ENCODE data around the gene MTG2.

The MTG2 gene

DNA sequence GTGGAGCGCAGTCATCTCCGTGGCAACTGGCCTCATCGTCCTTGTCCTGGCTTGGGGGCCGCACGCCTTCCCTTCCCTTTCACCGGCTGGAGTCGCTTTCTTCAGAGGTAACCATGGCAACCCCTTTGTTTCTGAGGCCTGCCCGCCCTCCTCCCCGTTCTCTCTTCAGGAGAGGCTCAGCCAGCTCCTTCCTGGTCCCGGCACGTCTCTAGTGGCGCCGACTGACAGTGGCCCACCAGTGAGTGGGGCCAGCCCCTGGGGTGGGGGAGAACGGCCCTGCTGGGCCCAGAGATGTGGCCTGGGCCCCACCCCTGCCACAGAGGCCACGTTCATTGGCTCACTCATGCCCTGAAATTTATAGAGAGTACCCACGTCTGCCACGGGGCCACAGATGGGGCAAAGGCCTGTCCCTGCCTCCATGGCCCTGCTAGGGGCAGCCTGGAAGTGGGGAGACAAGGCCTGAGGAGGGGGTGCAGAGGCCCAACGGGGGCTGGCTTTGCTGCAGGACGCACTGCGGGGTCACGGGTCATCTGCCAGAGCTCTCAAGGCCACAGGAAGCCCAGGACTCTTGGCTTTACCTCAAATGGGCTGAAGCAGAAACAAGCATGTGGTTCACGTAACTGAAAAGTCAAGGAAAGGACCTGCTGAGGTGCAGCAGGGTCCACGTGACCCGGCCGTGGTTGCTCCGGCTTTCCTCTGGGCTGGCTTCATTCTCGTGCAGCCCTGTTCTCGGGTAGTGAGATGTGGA, 54.1 kb downstream of the MTG2 start:
- DNase-seq, result peak; percentile 18 to 53

DNA sequence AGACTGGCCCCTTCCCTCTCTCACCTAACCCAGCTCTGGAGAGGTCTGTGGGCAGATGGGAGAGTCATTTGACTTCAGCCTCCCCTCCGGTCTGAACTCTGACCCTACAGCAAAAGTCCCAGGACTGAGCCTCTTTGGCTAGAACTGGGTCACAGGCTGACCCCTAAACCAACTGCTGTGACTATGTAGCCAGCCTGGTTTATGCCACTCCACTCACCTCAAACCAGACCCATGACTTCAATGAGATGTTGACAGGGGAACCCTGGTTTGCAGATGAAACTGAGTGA, 54.6 kb downstream of the MTG2 start:
- no peak for DNase-seq

DNA sequence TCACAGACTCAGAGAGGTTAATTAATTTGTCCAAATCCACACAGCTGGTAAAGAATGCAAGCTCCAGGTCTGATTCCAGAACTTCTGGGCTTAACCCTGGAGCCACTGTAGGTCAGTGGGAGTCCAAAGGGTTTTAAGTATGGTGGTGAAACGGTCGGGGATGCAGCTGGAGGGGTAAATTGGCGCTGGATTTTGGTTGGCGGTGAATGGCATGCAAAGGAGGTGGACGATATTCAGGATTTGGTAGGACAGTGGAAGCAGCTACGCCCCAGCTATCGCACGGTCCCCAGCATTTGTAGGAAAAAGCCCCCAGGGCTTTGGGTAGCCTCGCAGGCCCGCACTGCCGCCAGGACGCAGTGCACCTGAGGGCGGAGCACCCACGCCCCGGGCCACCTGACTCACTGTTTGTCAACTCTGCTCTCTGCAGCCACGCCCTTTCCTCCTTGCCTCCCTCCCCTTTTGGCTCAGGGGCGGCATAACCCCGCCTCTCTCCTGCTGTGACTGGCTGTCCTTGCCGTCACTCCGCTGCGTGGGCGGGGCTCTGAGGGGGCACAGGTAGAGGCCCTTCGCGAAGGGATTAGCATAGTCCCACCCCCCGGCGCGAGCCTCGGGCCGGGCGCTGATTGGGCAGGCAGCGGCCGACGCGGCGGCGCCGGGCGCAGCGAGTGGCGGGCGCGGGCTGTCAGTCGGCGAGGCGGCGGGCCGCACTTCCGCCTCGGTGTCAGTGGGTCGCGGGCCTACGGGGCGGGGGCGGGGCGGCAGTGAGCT, 55.2 kb downstream of the MTG2 start, which contains the start of gene OSBPL2:
TSS of gene OSBPL2 (plus strand) at position 721 of the 768 bp plus-strand sequence. CDS start 17,664 bp downstream, outside the sequence.
- peak; percentile 99 for DNase-seq

DNA sequence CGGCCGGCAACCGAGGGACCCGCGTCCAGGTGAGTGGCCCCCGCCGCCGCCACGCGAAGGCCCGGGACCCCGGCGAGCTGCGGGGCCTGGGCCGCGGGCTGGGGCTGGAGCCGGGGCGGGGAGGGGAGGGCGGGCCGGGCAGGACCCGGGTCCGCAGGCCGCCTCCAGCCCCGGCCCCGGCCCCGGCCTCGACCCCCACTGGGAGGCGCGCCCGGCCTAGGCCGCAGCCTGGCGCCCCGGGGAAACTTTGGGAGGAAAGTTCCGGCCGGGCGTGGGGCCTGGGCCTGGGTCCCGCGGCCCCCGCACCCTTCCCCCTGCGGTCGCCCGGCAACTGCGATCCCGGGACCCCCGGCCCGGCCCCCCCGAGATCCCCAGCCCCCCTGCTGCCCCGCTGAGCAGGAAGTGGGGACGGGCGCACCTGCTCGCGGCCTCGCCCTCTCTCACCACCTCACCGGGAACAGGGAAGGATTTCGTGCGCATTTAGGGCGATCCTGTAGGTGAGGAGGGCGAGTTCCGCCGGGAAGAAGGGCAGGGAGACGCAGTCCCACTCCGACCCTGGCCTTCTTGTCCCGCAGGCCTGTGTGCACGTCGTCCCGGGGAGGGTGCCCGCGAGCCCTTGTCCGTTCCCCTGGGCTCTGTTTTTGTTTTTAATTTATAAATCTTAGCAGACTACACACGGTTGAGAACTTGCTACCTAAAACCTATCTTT, 55.9 kb downstream of the MTG2 start:
- peak in 1 of 2 experiments; percentile 51 for DNase-seq

DNA sequence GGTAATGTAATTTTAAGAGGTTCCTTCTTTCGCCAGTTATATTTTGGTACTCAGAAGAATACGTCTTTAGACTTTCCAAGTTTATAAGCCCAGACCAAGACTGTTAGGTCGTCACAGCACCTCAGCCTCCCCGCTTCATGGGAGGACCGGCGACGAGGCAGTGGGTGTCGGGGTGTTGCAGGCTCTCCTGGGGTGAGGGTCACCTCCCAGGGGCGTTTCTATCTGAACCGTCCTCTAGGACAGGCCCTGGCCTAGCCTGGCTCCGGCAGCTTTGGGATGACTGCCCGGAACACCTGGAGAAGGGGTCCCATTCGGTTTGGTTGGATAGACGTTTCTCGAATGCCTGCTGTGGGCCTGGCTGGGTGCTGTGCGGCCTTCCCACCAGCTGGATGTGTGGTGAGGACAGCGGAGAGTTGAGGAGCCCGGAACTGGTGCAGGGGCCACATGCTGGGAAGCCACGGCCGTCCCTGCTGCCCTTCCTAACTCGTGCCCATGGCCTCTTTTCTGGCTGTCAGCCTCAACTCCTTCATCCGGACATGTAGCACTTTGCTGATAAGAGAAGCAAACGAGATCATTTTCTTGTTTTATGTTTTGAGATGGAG, 56.6 kb downstream of the MTG2 start:
- no peak for DNase-seq

DNA sequence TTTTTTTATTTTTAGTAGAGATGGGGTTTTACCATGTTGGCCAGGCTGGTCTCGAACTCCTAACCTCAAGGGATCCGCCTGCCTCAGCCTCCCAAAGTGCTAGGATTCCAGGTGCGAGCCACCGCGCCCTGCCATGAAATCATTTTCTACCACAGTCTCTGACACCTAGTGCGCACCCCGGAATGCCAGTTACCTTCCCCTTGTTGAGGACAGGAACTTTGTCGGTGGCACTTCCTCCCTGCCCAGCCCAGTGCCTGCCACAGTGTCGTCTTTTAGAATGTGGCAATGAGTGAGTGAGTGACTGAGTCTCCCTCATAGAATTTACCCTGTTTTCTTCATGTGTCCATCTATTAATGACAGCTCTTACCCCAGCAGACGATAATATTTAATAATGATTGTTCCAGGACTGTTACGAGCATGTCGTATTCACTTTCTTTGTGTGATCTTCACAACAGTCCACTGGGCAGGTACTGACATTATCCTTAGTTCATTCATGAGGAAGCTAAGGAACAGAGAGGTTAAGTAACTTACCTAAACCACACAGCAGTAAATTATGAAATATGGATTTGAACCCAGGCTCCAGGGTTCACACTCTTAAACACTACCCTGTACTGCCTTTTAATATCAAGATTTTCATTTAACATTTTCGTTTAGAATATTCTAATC, 57.3 kb downstream of the MTG2 start:
- no peak for DNase-seq

DNA sequence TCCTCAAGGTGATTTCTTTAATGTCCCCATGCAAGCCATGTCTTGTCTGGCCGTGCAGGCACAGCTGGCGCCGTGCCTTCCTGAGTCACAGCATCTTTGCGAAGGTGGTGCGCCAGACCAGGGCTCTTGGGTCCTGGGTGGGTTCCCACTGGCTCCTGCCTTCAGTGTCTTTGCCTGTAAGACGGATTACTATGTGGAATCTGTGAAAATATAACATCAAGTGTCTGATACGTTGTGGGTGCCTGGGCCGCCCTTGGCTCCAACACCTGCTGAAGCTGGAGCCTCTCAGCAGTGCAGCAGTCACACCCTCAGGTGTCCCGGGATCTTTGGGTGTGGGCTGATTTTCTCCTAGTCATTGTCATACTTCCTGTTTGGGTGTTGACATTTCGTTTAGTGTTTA, 58.7 kb downstream of the MTG2 start:
- DNase-seq, result no peak

DNA sequence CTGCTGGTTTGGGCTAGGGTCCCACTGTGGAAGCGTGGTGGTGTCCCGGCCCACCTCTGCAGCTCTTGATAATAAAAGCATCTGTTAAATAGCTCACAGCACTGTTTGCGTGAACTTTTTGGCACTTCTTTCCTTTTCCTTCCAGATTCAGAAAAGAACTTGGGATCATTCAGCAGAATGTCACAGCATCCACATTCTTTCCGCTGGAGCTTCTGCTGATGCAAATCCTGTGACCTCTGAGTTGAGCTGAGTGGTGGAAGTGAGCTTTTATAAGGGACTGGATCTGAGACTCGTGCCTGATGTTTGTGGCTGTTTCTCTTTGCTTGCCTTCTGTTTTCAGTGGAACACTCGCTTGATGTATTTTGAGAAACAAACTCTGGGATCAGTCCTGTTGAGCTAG, 59.3 kb downstream of the MTG2 start:
- DNase-seq, result no peak

DNA sequence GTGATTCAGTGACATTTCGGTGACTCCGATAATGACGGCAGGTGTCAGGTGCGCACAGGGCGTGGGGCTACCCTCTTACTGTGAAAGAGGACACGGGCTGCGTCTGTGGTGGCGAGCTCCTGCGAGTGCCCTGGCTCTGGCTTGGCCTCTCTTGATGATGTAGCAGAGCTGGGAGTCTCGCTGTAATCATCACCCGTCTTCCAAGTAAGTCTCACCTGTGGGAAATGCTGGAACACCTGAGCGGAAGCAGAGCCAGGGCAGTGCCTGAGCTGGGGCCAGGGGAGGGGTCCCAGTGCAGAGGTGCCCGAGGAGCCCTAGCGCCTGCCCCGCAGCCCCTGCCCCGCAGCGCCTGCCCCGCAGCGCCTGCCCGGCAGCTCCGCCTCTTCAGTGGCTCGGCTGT, 60.3 kb downstream of the MTG2 start:
- DNase-seq, result no peak

DNA sequence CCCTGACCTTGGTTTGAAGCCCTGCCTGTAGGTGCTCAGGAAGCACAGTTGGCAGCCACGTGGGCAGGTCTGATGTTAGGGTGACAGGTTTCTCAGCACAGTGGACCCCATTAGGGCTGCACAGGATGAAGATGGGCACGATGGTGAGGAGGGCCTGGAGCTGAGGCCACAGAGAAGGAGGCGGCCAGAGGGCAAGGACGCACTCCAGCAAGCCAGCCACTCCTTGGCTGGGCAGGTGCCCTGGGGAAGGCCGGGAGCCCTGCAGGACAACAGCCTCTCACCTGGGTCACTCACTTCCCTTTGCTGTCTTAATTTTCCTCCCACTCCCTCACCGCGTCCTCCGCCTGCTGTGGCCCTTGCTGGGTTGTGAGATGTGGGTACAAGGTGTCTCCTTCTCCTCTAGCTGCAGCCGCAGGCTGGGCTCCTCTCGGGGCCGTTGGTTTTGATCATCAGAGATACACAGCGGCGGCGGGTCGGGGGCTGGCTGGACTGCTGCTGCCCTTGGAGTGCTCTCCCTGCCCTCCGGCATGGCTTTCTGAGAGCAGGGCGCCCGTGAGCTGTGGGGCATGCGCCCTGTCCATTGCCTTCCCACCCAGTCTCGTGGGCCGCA, 61.2 kb downstream of the MTG2 start:
- DNase-seq, result no peak

DNA sequence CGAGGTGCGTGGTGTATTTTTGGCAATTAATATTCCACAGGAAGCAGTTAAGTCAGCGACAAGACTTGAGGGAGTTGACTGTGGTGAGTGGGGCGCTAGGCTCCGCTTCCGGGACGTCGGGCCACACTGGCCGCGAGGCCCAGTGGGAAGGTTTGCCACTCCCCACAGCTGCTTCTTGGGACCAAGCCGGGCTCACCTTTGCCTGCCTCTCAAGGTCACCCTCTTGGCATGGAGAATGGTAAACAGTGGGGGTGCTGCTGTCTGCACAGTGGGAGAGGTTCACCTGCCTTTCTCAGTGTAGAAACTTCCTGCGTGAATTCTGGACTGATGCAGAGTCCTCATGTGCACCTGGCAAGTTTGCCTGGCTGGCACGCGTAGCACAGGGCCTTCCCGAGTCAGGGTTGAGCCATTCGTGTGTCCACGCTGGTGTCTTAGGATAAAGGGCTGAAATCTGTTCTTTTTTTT, 61.8 kb downstream of the MTG2 start:
- no peak for DNase-seq

DNA sequence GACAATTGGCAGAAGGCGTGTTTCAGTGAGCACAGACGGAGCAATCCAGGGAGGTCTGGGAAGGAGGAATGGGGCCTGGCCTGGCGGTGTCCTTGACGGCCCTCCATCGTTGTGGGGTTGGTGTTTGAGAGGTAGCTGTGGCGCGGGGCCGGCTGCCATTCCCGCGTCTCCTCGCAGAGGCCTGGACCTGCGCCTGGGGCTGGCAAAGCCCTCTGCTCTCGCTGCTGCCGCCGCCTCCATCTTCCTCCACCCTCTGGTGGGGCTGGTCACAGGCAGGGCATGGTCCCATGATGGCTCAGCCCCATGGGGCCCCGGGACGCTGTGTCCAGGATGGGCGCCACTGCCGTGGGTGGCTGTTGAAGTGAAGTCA, 63.1 kb downstream of the MTG2 start:
- DNase-seq, result no peak

DNA sequence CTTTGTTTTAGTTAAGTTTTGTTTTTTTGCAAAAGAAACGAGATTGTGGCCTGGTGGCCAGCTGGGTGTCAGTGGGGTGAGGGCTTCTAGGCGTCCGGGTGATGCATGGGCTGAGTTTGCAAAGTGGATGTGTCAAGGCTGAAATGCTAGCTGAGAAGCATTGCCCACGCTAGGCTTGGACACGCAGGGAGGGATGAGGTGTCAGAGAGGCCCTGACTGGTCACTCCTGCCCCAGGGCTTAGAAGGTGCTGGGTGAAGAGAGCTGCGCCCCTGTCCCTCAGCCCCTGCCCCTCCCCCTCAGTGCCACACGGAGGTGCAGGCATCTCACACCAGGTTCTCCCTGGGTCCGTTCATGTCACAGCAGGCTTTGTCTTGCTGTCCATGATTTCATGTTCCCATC, 63.6 kb downstream of the MTG2 start:
- no peak for DNase-seq

DNA sequence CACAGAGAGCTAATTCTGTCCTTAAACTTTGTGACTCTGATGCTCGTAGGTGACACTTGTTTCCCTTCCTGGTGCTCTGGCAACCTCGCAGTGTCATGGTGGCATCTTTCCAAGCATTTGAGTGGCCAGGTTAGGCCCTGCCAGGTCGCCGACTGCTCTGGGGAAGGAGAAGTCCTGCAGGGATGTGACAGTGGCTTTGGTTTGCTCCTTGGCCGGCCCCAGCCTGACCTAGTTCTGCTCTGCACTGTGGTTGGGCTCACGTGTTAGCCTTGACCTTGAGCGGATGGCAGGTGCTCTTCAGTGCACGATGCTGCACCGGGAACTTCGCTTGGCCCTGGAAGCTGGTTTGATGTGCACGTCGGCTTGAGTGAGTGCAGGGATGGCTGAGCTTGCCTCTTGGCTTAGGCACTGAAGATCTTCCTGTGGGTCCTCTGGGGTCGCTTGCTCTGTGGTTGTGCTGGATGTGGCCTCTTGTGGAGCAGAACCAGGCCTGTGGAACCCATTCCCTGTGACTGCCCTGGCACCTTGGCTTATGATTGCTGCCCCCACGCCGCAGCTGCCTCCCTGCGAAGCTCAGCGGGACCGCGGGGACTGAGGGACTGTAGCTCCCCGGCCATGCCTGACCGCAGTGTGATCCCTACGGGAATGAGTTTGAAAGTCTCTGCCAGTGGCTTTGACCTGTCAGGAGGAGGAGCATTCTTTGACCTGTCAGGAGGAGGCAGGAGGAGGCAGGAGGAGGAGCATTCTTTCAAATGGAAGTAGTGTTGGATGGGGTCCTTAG, 64.2 kb downstream of the MTG2 start:
- no peak for DNase-seq

DNA sequence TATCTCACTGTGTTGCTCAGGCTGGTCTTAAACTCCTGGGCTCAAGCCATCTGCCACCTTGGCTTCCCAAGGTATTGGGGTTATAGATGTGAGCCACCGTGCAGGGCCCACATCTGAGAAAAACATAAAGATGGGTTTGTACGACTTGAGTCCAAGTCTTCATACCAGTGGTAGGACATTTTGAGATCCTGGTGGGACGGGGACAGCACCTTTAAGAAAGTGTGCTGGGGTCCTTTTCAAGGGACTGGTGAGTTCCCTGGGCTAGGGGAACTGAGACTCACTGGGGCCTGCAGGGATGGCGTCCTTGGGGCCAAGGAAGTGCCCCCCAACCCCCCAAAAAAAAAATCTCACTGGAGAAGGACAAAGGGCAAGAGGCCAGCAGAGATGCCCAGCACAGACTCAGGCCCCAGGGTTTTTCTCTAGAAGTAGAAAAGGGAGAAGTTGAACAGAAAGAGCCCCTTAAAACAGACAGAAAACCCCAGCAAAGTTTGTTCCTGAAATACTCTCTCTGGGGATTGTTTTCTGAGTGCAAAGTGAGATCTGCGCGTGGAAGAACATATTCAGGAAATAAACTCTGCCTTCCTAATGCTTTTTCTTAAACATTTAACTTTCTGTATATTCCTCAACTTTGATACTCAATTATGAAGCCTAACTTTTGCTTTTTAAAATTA, 66.2 kb downstream of the MTG2 start:
- no peak for DNase-seq

DNA sequence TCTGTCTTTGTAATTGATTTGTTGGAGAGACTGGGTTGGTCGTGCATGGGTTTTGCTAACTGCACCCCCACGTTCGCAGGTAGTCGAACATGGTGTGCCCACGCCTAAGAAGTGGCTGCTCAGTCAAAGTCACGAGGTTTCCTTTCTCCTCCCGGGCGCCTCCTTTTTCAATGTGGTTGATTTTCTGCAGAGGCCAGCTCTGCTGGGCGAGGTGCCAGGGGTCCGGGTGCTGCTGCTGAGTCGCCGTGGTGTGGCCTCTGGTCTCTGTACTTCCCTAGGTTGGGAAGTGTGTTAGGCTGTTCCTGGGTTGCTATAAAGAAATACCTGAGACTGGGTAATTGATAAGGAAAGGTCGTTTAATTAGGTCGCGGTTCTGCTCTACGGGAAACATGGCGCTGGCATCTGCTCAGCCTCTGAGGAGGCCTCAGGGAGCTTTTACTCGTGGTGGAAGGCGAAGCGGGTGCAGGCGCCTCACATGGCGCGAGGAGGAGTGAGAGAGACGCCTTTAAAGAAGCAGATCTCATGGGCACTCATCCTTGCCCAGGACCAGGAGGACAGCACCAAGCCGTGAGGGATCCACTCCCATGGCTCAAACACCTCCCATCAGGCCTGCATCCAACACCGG, 69.6 kb downstream of the MTG2 start:
- DNase-seq, result no peak

All from NCI-H1930 (cell line).